Keratinocyte (primary cell): ENCODE results near the gene PCP4L1. TPM values are rescaled to one million over a fixed set of nuclear protein-coding genes. Genes with fewer than 3 reads are reported as not detected.

ENCODE experiments used
- DNase-seq: peaks from one replicate; pipeline ENCODE4 v3.0.0-alpha.2; 2011; ENCODE audit warnings: low read depth, missing footprints, low spot score
- FAIRE-seq: peaks from 2 replicates; lab custom pipeline; 2011; peaks lifted over from hg19 to GRCh38; lab: Jason Lieb, UNC
- H2AFZ ChIP-seq: 2 replicates; pipeline ENCODE4 v1.6.0; 2012; ENCODE audit warnings: low read length, control low read depth, inconsistent platforms; ENCODE audit not compliant: control insufficient read depth
- H3K27ac ChIP-seq: 2 replicates; pipeline ENCODE4 v1.5.1; 2011; ENCODE audit warnings: low read length; ENCODE audit not compliant: control insufficient read depth, insufficient read depth
- H3K27me3 ChIP-seq: 3 replicates; pipeline ENCODE4 v1.6.0; 2011; ENCODE audit warnings: low read length; ENCODE audit not compliant: control insufficient read depth, insufficient read depth; ENCODE audit errors: extremely low read depth
- H3K36me3 ChIP-seq, 2 experiments: 2 replicates in 1 of 2; 3 replicates in 1 of 2; pipeline ENCODE4 v1.5.1; 2011; ENCODE audit warnings: low read length in 2 of 2, mild to moderate bottlenecking in 1 of 2; ENCODE audit not compliant: control insufficient read depth in 2 of 2, insufficient read depth in 2 of 2; ENCODE audit errors: extremely low read depth in 1 of 2
- H3K4me1 ChIP-seq: 3 replicates; pipeline ENCODE4 v1.5.1; 2011; ENCODE audit warnings: low read length; ENCODE audit not compliant: control insufficient read depth, insufficient read depth; ENCODE audit errors: extremely low read depth
- H3K4me2 ChIP-seq: 3 replicates; pipeline ENCODE4 v1.6.0; 2011; ENCODE audit warnings: low read depth, low read length; ENCODE audit not compliant: control insufficient read depth, insufficient read depth; ENCODE audit errors: extremely low read depth
- H3K4me3 ChIP-seq, 3 experiments: fragments of 200-600 bp in 1 of 3; sonication (generic) in 1 of 3; 2 replicates in 2 of 3; 3 replicates in 1 of 3; pipeline ENCODE4 v1.5.1; 2011 to 2016; ENCODE audit warnings: low read length in 3 of 3, mild to moderate bottlenecking in 3 of 3, control low read depth in 2 of 3, inconsistent platforms in 1 of 3, low read depth in 1 of 3, mixed read lengths in 1 of 3, mixed run types in 1 of 3, moderate library complexity in 1 of 3; ENCODE audit not compliant: control insufficient read depth in 2 of 3, insufficient read depth in 2 of 3; ENCODE audit errors: extremely low read depth in 1 of 3
- H3K79me2 ChIP-seq: 2 replicates; pipeline ENCODE4 v1.6.0; 2012; ENCODE audit warnings: low read length; ENCODE audit not compliant: control insufficient read depth, insufficient read depth
- H3K9ac ChIP-seq: 3 replicates; pipeline ENCODE4 v1.6.0; 2011; ENCODE audit warnings: low read length; ENCODE audit not compliant: control insufficient read depth, insufficient read depth; ENCODE audit errors: extremely low read depth
- H3K9me1 ChIP-seq: 3 replicates; pipeline ENCODE4 v1.6.0; 2011; ENCODE audit warnings: low read length; ENCODE audit not compliant: control insufficient read depth, insufficient read depth; ENCODE audit errors: extremely low read depth
- H3K9me3 ChIP-seq: 2 replicates; pipeline ENCODE4 v1.5.1; 2012; ENCODE audit warnings: low read depth, low read length; ENCODE audit not compliant: control insufficient read depth
- H4K20me1 ChIP-seq: 3 replicates; pipeline ENCODE4 v1.6.0; 2011; ENCODE audit warnings: low read length; ENCODE audit not compliant: control insufficient read depth, insufficient read depth; ENCODE audit errors: extremely low read depth
- EZH2 ChIP-seq: IDR thresholded peaks from one replicate; pipeline ENCODE4 v1.6.1; 2012; ENCODE audit warnings: inconsistent platforms, mild to moderate bottlenecking, low read length, moderate library complexity
- dilution Hi-C: fragments of 300-500 bp; cut with MboI; formaldehyde crosslinking; loops from one replicate; pipeline ENCODE4 v1.7.0; 2020; ENCODE audit warnings: low sequenced_read_pairs; ENCODE audit not compliant: extremely low pct_ligation_motif_present
- polyA plus RNA-seq, 5 experiments: library from polyadenylated mRNA; depleted of rRNA in 3 of 5; stranded (reverse) in 3 of 5; stranded (forward) in 1 of 5; unstranded in 1 of 5; fragments of >200 nt; gene quantifications; 1 replicate in 1 of 5; 2 replicates in 3 of 5; 3 replicates in 1 of 5; pipeline versions ENCODE4 v1.2.1 to v1.2.3, GENCODE V29; 2011 to 2012; ENCODE audit warnings: missing spikeins in 2 of 5, low read depth in 1 of 5, low replicate concordance in 1 of 5
- TF ChIP-seq, protein P1 (sequence below), 3 experiments: IDR thresholded peaks in 1 of 3; conservative IDR thresholded peaks in 1 of 3; optimal IDR thresholded peaks in 1 of 3; 2 replicates in 2 of 3; 3 replicates in 1 of 3; pipeline versions ENCODE3 to v1.5.1; 2011; ENCODE audit warnings: low read length in 3 of 3, mild to moderate bottlenecking in 3 of 3, moderate library complexity in 2 of 3, control low read depth in 1 of 3, inconsistent platforms in 1 of 3; ENCODE audit not compliant: insufficient read depth in 2 of 3; ENCODE audit errors: extremely low read depth in 1 of 3

The PCP4L1 gene
- polyA plus RNA-seq, 1 donor (not counting 4 experiments of a cell fraction or from before 2014, with no cell fraction given) = 0.04 TPM

DNA sequence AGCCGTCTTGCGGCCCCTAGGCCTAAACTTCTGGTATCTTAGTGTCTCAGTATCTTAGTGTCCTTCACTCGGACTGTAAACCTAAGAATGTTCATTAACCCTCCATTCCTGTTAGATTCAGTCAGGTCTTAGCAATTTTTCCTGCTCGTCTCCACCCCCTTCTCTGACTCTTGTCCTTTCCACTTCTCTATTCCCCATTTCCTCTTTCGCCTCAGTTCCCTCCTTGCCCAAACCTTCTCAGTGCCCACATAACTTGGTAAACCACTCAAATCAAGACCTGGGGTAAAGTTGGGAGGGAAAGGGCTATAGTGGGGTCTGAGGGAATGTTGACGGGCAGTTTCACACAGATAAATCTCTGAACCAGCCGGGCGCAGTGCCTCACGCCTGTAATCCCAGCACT is 44.2 kb upstream of the PCP4L1 start:
- no peak for DNase-seq
- Histone ChIP-seq H3K79me2 (no peaks in the 10 kb centered on the region), H3K27ac (no peak overlapping the region), H3K4me1 (no peaks in the 10 kb centered on the region), H3K36me3 (peaks cover 23 to 25% of the 10 kb centered on the region in 2 experiments), H2AFZ (no peak overlapping the region), H3K9ac (no peak overlapping the region), H3K4me3 (no peak overlapping the region), H3K9me1 (no peaks in the 10 kb centered on the region), H4K20me1 (no peaks in the 10 kb centered on the region), H3K27me3 (no peaks in the 10 kb centered on the region), H3K4me2 (no peak overlapping the region), H3K9me3 (no peaks in the 10 kb centered on the region)
- no peak for TF ChIP-seq EZH2
- TF ChIP-seq, protein P1, sequence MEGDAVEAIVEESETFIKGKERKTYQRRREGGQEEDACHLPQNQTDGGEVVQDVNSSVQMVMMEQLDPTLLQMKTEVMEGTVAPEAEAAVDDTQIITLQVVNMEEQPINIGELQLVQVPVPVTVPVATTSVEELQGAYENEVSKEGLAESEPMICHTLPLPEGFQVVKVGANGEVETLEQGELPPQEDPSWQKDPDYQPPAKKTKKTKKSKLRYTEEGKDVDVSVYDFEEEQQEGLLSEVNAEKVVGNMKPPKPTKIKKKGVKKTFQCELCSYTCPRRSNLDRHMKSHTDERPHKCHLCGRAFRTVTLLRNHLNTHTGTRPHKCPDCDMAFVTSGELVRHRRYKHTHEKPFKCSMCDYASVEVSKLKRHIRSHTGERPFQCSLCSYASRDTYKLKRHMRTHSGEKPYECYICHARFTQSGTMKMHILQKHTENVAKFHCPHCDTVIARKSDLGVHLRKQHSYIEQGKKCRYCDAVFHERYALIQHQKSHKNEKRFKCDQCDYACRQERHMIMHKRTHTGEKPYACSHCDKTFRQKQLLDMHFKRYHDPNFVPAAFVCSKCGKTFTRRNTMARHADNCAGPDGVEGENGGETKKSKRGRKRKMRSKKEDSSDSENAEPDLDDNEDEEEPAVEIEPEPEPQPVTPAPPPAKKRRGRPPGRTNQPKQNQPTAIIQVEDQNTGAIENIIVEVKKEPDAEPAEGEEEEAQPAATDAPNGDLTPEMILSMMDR (optimal IDR thresholded peaks at IDR 0.05 in 1 of 3, IDR thresholded peaks at IDR 0.05 in 1 of 3, conservative IDR thresholded peaks at IDR 0.05 in 1 of 3; ENCODE audit: extremely low read depth in 1 of 3, insufficient read depth in 2 of 3, low read length in 3 of 3) = no peak
- no peak for FAIRE-seq
- dilution Hi-C loops = no loop called here

- H3K4me1 ChIP-seq = no peaks in the 10 kb centered on the region
- FAIRE-seq = no peak
- H3K27ac ChIP-seq = no peak within 1 kb of the TSS
- no peak for DNase-seq
- H3K27me3 ChIP-seq = no peaks in the 10 kb centered on the region
- no peak within 1 kb of the TSS for H3K4me2 ChIP-seq
- peaks cover 19 to 21% of the 10 kb centered on the region in 2 experiments for H3K36me3 ChIP-seq
- H3K9me1 ChIP-seq = no peaks in the 10 kb centered on the region
- no peaks in the 10 kb centered on the region for H3K79me2 ChIP-seq
- dilution Hi-C loops = no loop called here
- H4K20me1 ChIP-seq = no peaks in the 10 kb centered on the region
- no peak within 1 kb of the TSS for H3K9ac ChIP-seq
- H3K9me3 ChIP-seq = no peaks in the 10 kb centered on the region
- H3K4me3 ChIP-seq = no peak within 1 kb of the TSS
- TF ChIP-seq, protein P1 (optimal IDR thresholded peaks at IDR 0.05 in 1 of 3, IDR thresholded peaks at IDR 0.05 in 1 of 3, conservative IDR thresholded peaks at IDR 0.05 in 1 of 3; ENCODE audit: extremely low read depth in 1 of 3, insufficient read depth in 2 of 3, low read length in 3 of 3) = no peak
- no peak for TF ChIP-seq EZH2
- H2AFZ ChIP-seq = no peak within 1 kb of the TSS
Measured at GRCh38 chr1:161215076-161215475, 43.5 kb upstream of the PCP4L1 start, which contains the start of gene FCER1G. Gene FCER1G, plus strand, starts transcription at chr1:161215295. Its CDS starts 27 bp downstream, at chr1:161215322.
